Activated T-cell treated with anti-CD3 and anti-CD28 coated beads for 48 hours (primary cell): ENCODE results near the gene TMC3.
"Not testable (repeated sequence)": the region's sequence is repeated elsewhere in the genome, so short reads cannot be mapped to it uniquely, and the experiment has no call there.

Experiments used
- DNase-seq: peaks from one replicate; pipeline ENCODE4 v3.0.0-alpha.2; 2020; ENCODE audit warnings: low read depth

Gene TMC3

GRCh38 chr15:81384891-81385720 is 11.1 kb upstream of the TMC3 start:
- no peak for DNase-seq

GRCh38 chr15:81381720-81382119 is 7.7 kb upstream of the TMC3 start:
- no peak for DNase-seq

- DNase-seq: no peak
Measured at GRCh38 chr15:81380668-81381067, 6.7 kb upstream of the TMC3 start.

GRCh38 chr15:81380203-81380602 is 6.2 kb upstream of the TMC3 start:
- DNase-seq: no peak

- no peak for DNase-seq
Measured at GRCh38 chr15:81379269-81379668, 5.3 kb upstream of the TMC3 start.

GRCh38 chr15:81378443-81378842 is 4.4 kb upstream of the TMC3 start:
- DNase-seq: no peak

- DNase-seq: no peak
Measured at GRCh38 chr15:81377871-81378270, 3.9 kb upstream of the TMC3 start.

- no peak for DNase-seq
Measured at GRCh38 chr15:81376231-81376630, 2.2 kb upstream of the TMC3 start.

GRCh38 chr15:81375461-81375860 is 1.4 kb upstream of the TMC3 start:
- DNase-seq: no peak

- no peak for DNase-seq
Measured at GRCh38 chr15:81373176-81373575, 837 bp downstream of the TMC3 start.

GRCh38 chr15:81372575-81372974 is 1.4 kb downstream of the TMC3 start:
- DNase-seq: no peak

GRCh38 chr15:81363718-81364500 is 10.1 kb downstream of the TMC3 start:
- DNase-seq: no peak

- no peak for DNase-seq
Measured at GRCh38 chr15:81363276-81363675, 10.7 kb downstream of the TMC3 start.

- DNase-seq: no peak
Measured at GRCh38 chr15:81362790-81363189, 11.2 kb downstream of the TMC3 start.

- no peak for DNase-seq
Measured at GRCh38 chr15:81361891-81362290, 12.1 kb downstream of the TMC3 start.

- DNase-seq: no peak
Measured at GRCh38 chr15:81360491-81360890, 13.5 kb downstream of the TMC3 start.

GRCh38 chr15:81358248-81358647 is 15.8 kb downstream of the TMC3 start:
- no peak for DNase-seq

GRCh38 chr15:81357180-81357686 is 16.8 kb downstream of the TMC3 start:
- no peak for DNase-seq

GRCh38 chr15:81356252-81356651 is 17.8 kb downstream of the TMC3 start:
- DNase-seq: no peak

- no peak for DNase-seq
Measured at GRCh38 chr15:81351651-81352050, 22.4 kb downstream of the TMC3 start.

GRCh38 chr15:81349271-81349670 is 24.7 kb downstream of the TMC3 start:
- no peak for DNase-seq

GRCh38 chr15:81348691-81349090 is 25.3 kb downstream of the TMC3 start:
- DNase-seq: not testable (repeated sequence)

- DNase-seq: no peak
Measured at GRCh38 chr15:81347910-81348309, 26.1 kb downstream of the TMC3 start.
